OCI-LY1 (cell line): ENCODE results near the gene TTLL10.

Source experiments
- H2AFZ ChIP-seq: fragments of 200-600 bp; sonication (generic), shearing (Covaris generic); 2 replicates; pipeline ENCODE4 v1.6.0; 2014; ENCODE audit warnings: antibody characterized with exemption, mild to moderate bottlenecking, low read length
- H3F3A ChIP-seq: fragments of 200-600 bp; sonication (generic), shearing (Covaris generic); 2 replicates; pipeline ENCODE4 v1.6.0; 2014; ENCODE audit warnings: mild to moderate bottlenecking, antibody characterized with exemption, low read length, moderate library complexity; ENCODE audit not compliant: insufficient read depth
- H3K27ac ChIP-seq: fragments of 200-600 bp; sonication (generic); 2 replicates; pipeline ENCODE4 v1.5.1; 2014; ENCODE audit warnings: low read length, mixed run types, mild to moderate bottlenecking, low read depth; ENCODE audit not compliant: poor library complexity, severe bottlenecking
- H3K27me3 ChIP-seq: fragments of 200-600 bp; sonication (generic); 2 replicates; pipeline ENCODE4 v1.6.0; 2014; ENCODE audit warnings: antibody characterized with exemption, mild to moderate bottlenecking, low read length, moderate library complexity; ENCODE audit not compliant: insufficient read depth
- H3K36me3 ChIP-seq: fragments of 200-600 bp; sonication (generic); 2 replicates; pipeline ENCODE4 v1.6.1; 2014; ENCODE audit warnings: mild to moderate bottlenecking, antibody characterized with exemption, low read length, moderate library complexity, mixed read lengths; ENCODE audit not compliant: insufficient read depth
- H3K4me1 ChIP-seq: fragments of 200-600 bp; sonication (generic); 2 replicates; pipeline ENCODE4 v1.5.1; 2014; ENCODE audit warnings: mild to moderate bottlenecking, low read length, moderate library complexity; ENCODE audit not compliant: insufficient read depth, severe bottlenecking
- H3K4me2 ChIP-seq: fragments of 200-600 bp; sonication (generic), shearing (Covaris generic); 2 replicates; pipeline ENCODE4 v1.6.1; 2014; ENCODE audit warnings: low read length
- H3K4me3 ChIP-seq: fragments of 200-600 bp; sonication (generic); 2 replicates; pipeline ENCODE4 v1.5.1; 2014; ENCODE audit warnings: low read length, low read depth, mild to moderate bottlenecking, mixed read lengths; ENCODE audit not compliant: poor library complexity, severe bottlenecking
- H3K79me2 ChIP-seq: fragments of 200-600 bp; shearing (Covaris generic); 2 replicates; pipeline ENCODE4 v1.6.1; 2016; ENCODE audit warnings: mixed run types, low read length, mixed read lengths; ENCODE audit not compliant: insufficient read depth
- H3K9ac ChIP-seq: fragments of 200-600 bp; sonication (generic), shearing (Covaris generic); 2 replicates; pipeline ENCODE4 v1.6.1; 2014; ENCODE audit warnings: mild to moderate bottlenecking, low read length, mixed read lengths
- H3K9me2 ChIP-seq: fragments of 200-600 bp; sonication (generic), shearing (Covaris generic); 2 replicates; pipeline ENCODE4 v1.6.1; 2014; ENCODE audit warnings: low read depth, mild to moderate bottlenecking, low read length, mixed read lengths
- H3K9me3 ChIP-seq: fragments of 200-600 bp; shearing (Covaris generic); 2 replicates; pipeline ENCODE4 v1.6.1; 2014; ENCODE audit warnings: low read length, mixed read lengths
- H4K20me1 ChIP-seq: fragments of 200-600 bp; sonication (generic), shearing (Covaris generic); 2 replicates; pipeline ENCODE4 v1.6.0; 2016; ENCODE audit warnings: mild to moderate bottlenecking, low read length; ENCODE audit not compliant: insufficient read depth
- CTCF ChIP-seq: fragments of 200-600 bp; sonication (generic), shearing (Covaris generic); IDR thresholded peaks from 2 replicates; pipeline ENCODE4 v1.5.1; 2017; ENCODE audit warnings: mild to moderate bottlenecking, antibody characterized with exemption, low read length, moderate library complexity, mixed read lengths
- EZH2 ChIP-seq: fragments of 200-600 bp; sonication (generic), shearing (Covaris generic); IDR thresholded peaks from 2 replicates; pipeline ENCODE4 v1.8.0; 2017; ENCODE audit warnings: borderline replicate concordance, mixed run types, mild to moderate bottlenecking, antibody characterized with exemption, low read length, moderate library complexity, mixed read lengths

Gene TTLL10

GRCh38 chr1:1157033-1157365 lies 16.7 kb upstream of the TTLL10 start:
- Histone ChIP-seq H3F3A (no peaks in the 10 kb centered on the region), H3K9me3 (0 out of 2 replicates have a peak, but pooled peaks cover 2% of the 10 kb centered on the region), H3K4me1 (peaks cover 12% of the 10 kb centered on the region), H3K36me3 (no peaks in the 10 kb centered on the region), H3K27ac (no peak overlapping the region), H3K4me2 (peak overlapping the region; percentile 34; the same call in 1 of the 2 replicates), H3K79me2 (no peaks in the 10 kb centered on the region), H3K9ac (no peak overlapping the region), H2AFZ (no peak overlapping the region), H3K9me2 (no peaks in the 10 kb centered on the region), H3K4me3 (no peak overlapping the region), H4K20me1 (no peaks in the 10 kb centered on the region), H3K27me3 (peaks cover 12% of the 10 kb centered on the region; the same call in 1 of the 2 replicates)
- no peak for TF ChIP-seq CTCF
- TF ChIP-seq EZH2 = no peak

- no peaks in the 10 kb centered on the region for H4K20me1 ChIP-seq
- peak overlapping the region; percentile 94 for H2AFZ ChIP-seq
- H3K4me3 ChIP-seq = peak overlapping the region; percentile 82
- H3K4me1 ChIP-seq = peaks cover 12% of the 10 kb centered on the region
- no peaks in the 10 kb centered on the region for H3K36me3 ChIP-seq
- TF ChIP-seq EZH2 (no peak), CTCF (no peak)
- H3K9ac ChIP-seq = peak overlapping the region; percentile 81
- H3F3A ChIP-seq = no peaks in the 10 kb centered on the region
- peaks cover 12% of the 10 kb centered on the region; the same call in 1 of the 2 replicates for H3K27me3 ChIP-seq
- peak overlapping the region; percentile 100 for H3K4me2 ChIP-seq
- no peaks in the 10 kb centered on the region for H3K79me2 ChIP-seq
- no peaks in the 10 kb centered on the region for H3K9me2 ChIP-seq
- 0 out of 2 replicates have a peak, but pooled peaks cover 2% of the 10 kb centered on the region for H3K9me3 ChIP-seq
- H3K27ac ChIP-seq = no peak overlapping the region
These were observed 16.2 kb upstream of the TTLL10 start for GRCh38 chr1:1157426-1157913.

GRCh38 chr1:1157914-1158710 lies 15.6 kb upstream of the TTLL10 start:
- Histone ChIP-seq H3K27ac (no peak overlapping the region), H3K4me3 (peak overlapping the region; percentile 82), H4K20me1 (no peaks in the 10 kb centered on the region), H3K9me2 (no peaks in the 10 kb centered on the region), H3K27me3 (peaks cover 12% of the 10 kb centered on the region; the same call in 1 of the 2 replicates), H3K9ac (peak overlapping the region; percentile 81), H3K4me2 (peak overlapping the region; percentile 100), H3K36me3 (no peaks in the 10 kb centered on the region), H2AFZ (peak overlapping the region; percentile 94), H3F3A (no peaks in the 10 kb centered on the region), H3K9me3 (0 out of 2 replicates have a peak, but pooled peaks cover 2% of the 10 kb centered on the region), H3K79me2 (no peaks in the 10 kb centered on the region), H3K4me1 (peaks cover 12% of the 10 kb centered on the region)
- TF ChIP-seq CTCF (no peak), EZH2 (no peak)
